SU-DHL-6 (cell line): ENCODE measurements around the gene JAK1.

Experiments
- EZH2phosphoT487 ChIP-seq: fragments of 200-600 bp; sonication (generic), shearing (Covaris generic); conservative IDR thresholded peaks from 2 replicates; pipeline ENCODE4 v1.6.1; 2018; ENCODE audit warnings: mild to moderate bottlenecking, antibody characterized with exemption, low read length, moderate library complexity, mixed read lengths
- TF ChIP-seq, protein P1 (sequence below): fragments of 200-600 bp; sonication (generic); IDR thresholded peaks from one replicate; pipeline ENCODE4 v1.5.1; 2017; ENCODE audit warnings: antibody characterized with exemption, mild to moderate bottlenecking, low read length, moderate library complexity; ENCODE audit not compliant: insufficient read depth, poor library complexity, severe bottlenecking

GRCh38 chr1:64850846-64851245 lies 115.5 kb downstream of the JAK1 start:
- TF ChIP-seq, protein P1, sequence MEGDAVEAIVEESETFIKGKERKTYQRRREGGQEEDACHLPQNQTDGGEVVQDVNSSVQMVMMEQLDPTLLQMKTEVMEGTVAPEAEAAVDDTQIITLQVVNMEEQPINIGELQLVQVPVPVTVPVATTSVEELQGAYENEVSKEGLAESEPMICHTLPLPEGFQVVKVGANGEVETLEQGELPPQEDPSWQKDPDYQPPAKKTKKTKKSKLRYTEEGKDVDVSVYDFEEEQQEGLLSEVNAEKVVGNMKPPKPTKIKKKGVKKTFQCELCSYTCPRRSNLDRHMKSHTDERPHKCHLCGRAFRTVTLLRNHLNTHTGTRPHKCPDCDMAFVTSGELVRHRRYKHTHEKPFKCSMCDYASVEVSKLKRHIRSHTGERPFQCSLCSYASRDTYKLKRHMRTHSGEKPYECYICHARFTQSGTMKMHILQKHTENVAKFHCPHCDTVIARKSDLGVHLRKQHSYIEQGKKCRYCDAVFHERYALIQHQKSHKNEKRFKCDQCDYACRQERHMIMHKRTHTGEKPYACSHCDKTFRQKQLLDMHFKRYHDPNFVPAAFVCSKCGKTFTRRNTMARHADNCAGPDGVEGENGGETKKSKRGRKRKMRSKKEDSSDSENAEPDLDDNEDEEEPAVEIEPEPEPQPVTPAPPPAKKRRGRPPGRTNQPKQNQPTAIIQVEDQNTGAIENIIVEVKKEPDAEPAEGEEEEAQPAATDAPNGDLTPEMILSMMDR: no peak
- no peak for TF ChIP-seq EZH2phosphoT487
